ENCODE results near the gene LEAP2. TPM values are rescaled to one million over a fixed set of nuclear protein-coding genes. Genes with fewer than 3 reads are reported as not detected.
A peak's percentile ranks its signal among the peaks of the same experiment; 100 is the strongest.

LEAP2 gene
- total RNA-seq, 2 donors from 2014 or later = 0.32 to 1.4 TPM

DNA sequence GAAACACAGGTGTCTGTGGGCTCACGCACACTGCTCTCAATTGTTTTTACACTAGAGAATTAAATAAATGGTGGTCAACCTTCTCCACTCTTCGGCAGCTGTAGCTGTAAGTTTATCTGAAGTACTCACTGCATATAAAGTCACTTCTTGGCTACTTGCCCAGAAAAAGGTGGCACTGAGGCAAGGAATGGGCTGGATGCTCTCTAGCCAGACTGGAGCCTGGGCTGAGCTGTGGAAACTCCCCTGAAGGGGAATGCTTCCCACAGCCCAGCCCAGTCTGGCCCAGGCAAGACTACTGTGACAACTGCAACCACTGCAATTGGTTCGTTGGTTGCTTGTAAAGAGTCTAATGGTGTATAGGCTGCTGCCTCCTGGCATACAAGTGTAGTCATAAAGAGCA, 4.5 kb downstream of the LEAP2 start:
- Histone ChIP-seq H3K4me3 (no peak overlapping the region), H3K9me3 (no peaks in the 10 kb centered on the region), H3K36me3 (no peaks in the 10 kb centered on the region), H3K27ac (no peak overlapping the region), H3K27me3 (replicated peaks; ENCODE audit: insufficient read depth) (no peaks in the 10 kb centered on the region), H3K4me1 (replicated peaks) (no peaks in the 10 kb centered on the region)
- DNase-seq (ENCODE audit: low spot score) = peak; percentile 64
- intact Hi-C loops (cut with DNase I) = no loop called here
- 30% methylated on average over 3 of the region's 3 CpGs for WGBS
- peak; percentile 39 for TF ChIP-seq POLR2AphosphoS5 (IDR thresholded peaks at IDR 0.05)
- no peak for TF ChIP-seq POLR2A (IDR thresholded peaks at IDR 0.05)

GRCh38 chr5:132883261-132883834, 9.9 kb downstream of the LEAP2 start:
- Histone ChIP-seq H3K27ac (no peak overlapping the region), H3K9me3 (no peaks in the 10 kb centered on the region), H3K27me3 (replicated peaks; ENCODE audit: insufficient read depth) (no peaks in the 10 kb centered on the region), H3K4me3 (no peak overlapping the region), H3K4me1 (replicated peaks) (no peaks in the 10 kb centered on the region), H3K36me3 (peaks cover 0 to 12% of the 10 kb centered on the region in 2 donors)
- intact Hi-C loops (cut with DNase I) = loop anchor here (2.0 kb wide), 1 partner anchor 53 kb away; the partner anchor contains the start of gene SHROOM1
- TF ChIP-seq POLR2AphosphoS5 (IDR thresholded peaks at IDR 0.05) = peak; percentile 74
- no peak for TF ChIP-seq POLR2A (IDR thresholded peaks at IDR 0.05)
- peak in 3 of 4 experiments; percentile 67 to 76 (median 73) for TF ChIP-seq CTCF (IDR thresholded peaks at IDR 0.05)
- DNase-seq (ENCODE audit: low spot score) = peak; percentile 66
- 30% methylated on average over 2 of the region's 2 CpGs for WGBS

DNA sequence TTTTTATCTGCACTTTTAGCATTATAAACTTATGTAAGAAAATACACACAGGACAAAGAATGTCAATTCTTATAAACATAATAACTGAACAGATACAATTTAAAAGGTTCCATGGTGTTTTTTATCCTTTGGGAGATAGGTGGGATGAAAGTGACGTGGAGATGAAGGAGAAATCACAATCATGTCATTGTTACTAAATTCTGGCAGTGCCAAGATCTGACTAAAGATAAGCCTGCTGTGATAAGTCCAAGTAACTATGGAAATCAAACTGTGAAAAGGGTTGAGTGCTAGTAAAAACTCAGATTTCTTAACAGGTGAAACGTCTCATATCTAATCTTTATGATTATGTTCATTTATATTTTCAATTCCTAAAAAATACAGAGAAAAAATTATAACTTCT, 11.1 kb downstream of the LEAP2 start:
- H3K4me1 ChIP-seq (replicated peaks) = no peaks in the 10 kb centered on the region
- H3K9me3 ChIP-seq = no peaks in the 10 kb centered on the region
- intact Hi-C loops (cut with DNase I) = no loop called here
- WGBS = 24% methylated on average over 2 of the region's 2 CpGs
- peaks cover 0 to 12% of the 10 kb centered on the region in 2 donors for H3K36me3 ChIP-seq
- TF ChIP-seq POLR2AphosphoS5 (IDR thresholded peaks at IDR 0.05) = no peak
- TF ChIP-seq POLR2A (IDR thresholded peaks at IDR 0.05) = no peak
- no peak for TF ChIP-seq CTCF (IDR thresholded peaks at IDR 0.05)
- H3K27ac ChIP-seq = no peak overlapping the region
- no peaks in the 10 kb centered on the region for H3K27me3 ChIP-seq (replicated peaks; ENCODE audit: insufficient read depth)
- H3K4me3 ChIP-seq = no peak overlapping the region
- DNase-seq (ENCODE audit: low spot score) = no peak

DNA sequence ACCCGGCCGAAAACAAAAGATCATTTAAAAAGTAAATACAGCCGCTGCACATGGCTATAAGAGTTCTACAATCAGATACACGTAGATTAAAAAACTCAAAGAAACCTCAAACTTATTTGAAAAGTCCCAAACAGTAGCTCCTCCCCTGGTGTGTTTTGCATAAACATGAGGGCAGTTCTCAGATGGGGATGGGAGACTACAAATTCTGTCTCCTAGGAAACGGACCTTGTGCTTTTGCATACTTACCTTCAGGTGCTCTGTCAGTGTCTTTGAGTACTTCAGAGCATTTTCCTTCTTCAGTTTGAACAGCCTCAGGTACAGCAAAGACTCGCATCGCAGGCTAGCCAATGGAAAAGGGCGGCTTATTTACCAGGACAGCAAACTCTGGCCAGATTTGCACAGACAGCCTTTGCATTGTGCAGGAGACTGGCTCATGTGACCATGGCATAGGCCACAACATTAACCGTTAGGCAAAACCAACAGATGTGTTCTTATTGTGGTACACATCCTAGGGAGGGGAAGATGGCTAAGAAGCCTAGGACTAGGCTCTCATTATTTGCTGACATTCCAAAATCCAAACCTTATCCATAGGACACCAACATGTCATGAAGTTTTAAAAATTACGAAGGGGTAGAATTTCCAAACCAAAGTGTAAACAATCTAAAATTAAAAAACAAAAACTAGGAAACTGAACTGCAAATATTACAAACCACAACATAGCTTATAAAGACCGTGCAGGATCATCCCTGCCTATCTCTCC, 12.8 kb downstream of the LEAP2 start:
- no peak overlapping the region for H3K27ac ChIP-seq
- intact Hi-C loops (cut with DNase I) = no loop called here
- TF ChIP-seq POLR2A (IDR thresholded peaks at IDR 0.05) (no peak), POLR2AphosphoS5 (IDR thresholded peaks at IDR 0.05) (no peak), CTCF (IDR thresholded peaks at IDR 0.05) (no peak)
- DNase-seq (ENCODE audit: low spot score) = no peak
- H3K4me1 ChIP-seq (replicated peaks) = no peaks in the 10 kb centered on the region
- 87% methylated on average over 11 of the region's 11 CpGs for WGBS
- no peak overlapping the region for H3K4me3 ChIP-seq
- H3K27me3 ChIP-seq (replicated peaks; ENCODE audit: insufficient read depth) = no peaks in the 10 kb centered on the region
- H3K9me3 ChIP-seq = no peaks in the 10 kb centered on the region
- H3K36me3 ChIP-seq = peaks cover 0 to 12% of the 10 kb centered on the region in 2 donors

DNA sequence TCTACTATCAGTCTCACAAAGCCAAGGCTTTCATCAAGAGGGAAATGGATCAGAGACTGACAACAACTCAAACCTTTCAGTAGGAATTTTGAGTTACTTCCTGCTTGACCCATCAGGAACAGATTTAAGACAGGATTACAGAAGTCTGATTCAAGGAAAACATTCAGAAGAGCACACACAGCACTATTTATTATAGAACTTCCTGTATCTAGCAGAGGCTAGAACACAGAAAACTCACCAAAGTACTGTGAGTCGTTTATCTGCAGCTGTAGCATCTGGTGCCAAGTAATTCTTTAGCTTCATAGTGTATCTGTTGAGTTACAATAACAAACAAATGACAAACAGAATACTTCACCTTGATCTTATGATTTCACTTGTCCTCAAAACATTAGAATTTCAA, 13.8 kb downstream of the LEAP2 start:
- H3K36me3 ChIP-seq = peaks cover 0 to 12% of the 10 kb centered on the region in 2 donors
- H3K27ac ChIP-seq = no peak overlapping the region
- H3K27me3 ChIP-seq (replicated peaks; ENCODE audit: insufficient read depth) = no peaks in the 10 kb centered on the region
- 9% methylated on average over 1 of the region's 1 CpG for WGBS
- no peaks in the 10 kb centered on the region for H3K4me1 ChIP-seq (replicated peaks)
- no peaks in the 10 kb centered on the region for H3K9me3 ChIP-seq
- TF ChIP-seq POLR2AphosphoS5 (IDR thresholded peaks at IDR 0.05) (no peak), POLR2A (IDR thresholded peaks at IDR 0.05) (no peak), CTCF (IDR thresholded peaks at IDR 0.05) (no peak)
- intact Hi-C loops (cut with DNase I) = no loop called here
- DNase-seq (ENCODE audit: low spot score) = no peak
- no peak overlapping the region for H3K4me3 ChIP-seq

All from prostate gland (tissue), 2 donors.